ENCODE results near the gene WDR88. TPM values are rescaled to one million over a fixed set of nuclear protein-coding genes. Genes with fewer than 3 reads are reported as not detected.
"Not testable (repeated sequence)": the region's sequence is repeated elsewhere in the genome, so short reads cannot be mapped to it uniquely, and the experiment has no call there.

Gene WDR88
- total RNA-seq, 2 experiments from 2014 or later = 0.38 TPM; not detected in 1

DNA sequence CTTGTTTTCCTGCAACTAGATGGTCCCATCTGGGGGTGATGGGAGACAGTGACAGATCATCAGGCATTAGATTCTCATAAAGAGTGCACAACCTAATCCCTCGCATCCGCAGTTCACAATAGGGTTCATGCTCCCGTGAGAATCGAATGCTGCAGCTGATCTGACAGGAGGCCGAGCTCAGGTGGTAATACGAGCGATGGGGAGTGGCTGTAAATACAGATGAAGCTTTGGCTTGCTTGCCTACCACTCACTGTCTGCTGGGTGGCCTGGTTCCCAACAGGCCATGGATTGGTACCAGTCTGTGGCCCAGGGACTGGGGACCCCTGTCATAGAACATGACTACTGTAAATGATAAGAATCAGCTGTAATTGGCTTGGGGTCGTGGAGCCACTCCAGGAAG, 28.0 kb downstream of the WDR88 start:
- Histone ChIP-seq H3K4me2 (ENCODE audit: low read length) (no peak overlapping the region), H3K9me2 (ENCODE audit: insufficient read depth, low read length) (no peaks in the 10 kb centered on the region), H3K79me2 (ENCODE audit: insufficient read depth, low read depth, low read length) (no peaks in the 10 kb centered on the region), H4K20me1 (ENCODE audit: insufficient read depth, low read length) (no peaks in the 10 kb centered on the region), H3K36me3 (ENCODE audit: insufficient read depth, low read length) (no peaks in the 10 kb centered on the region), H3K4me1 (ENCODE audit: insufficient read depth, low read length, poor library complexity, severe bottlenecking) (peaks cover 7% of the 10 kb centered on the region), H3K9me3 (ENCODE audit: low read length) (no peaks in the 10 kb centered on the region), H2AFZ (ENCODE audit: low read length) (0 out of 2 replicates have a peak overlapping the region, but pooled peaks have one; percentile 40), H3K4me3 (ENCODE audit: low read depth, low read length, poor library complexity, severe bottlenecking) (no peak overlapping the region), H3K27ac (ENCODE audit: low read depth, low read length, poor library complexity, severe bottlenecking) (no peak overlapping the region)
- BruUV-seq (replicated peaks) = no TSS peak
- DNase-seq (ENCODE audit: low spot score) = no peak
- intact Hi-C loops (cut with micrococcal nuclease; ENCODE audit: unreplicated experiment) = no loop called here
- ChIA-PET CTCF (ENCODE audit: unreplicated experiment) (no interaction called here), POLR2A (interaction anchor here (0.6 to 1.6 kb wide), 2 partner anchors 17 to 40 kb away, joined by 3 to 6 read pairs; no protein-coding TSS in a partner anchor)
- no peak for TF ChIP-seq EZH2phosphoT487 (IDR thresholded peaks at IDR 0.05; ENCODE audit: borderline replicate concordance, low read depth, low read length)
- TF ChIP-seq, protein P1, sequence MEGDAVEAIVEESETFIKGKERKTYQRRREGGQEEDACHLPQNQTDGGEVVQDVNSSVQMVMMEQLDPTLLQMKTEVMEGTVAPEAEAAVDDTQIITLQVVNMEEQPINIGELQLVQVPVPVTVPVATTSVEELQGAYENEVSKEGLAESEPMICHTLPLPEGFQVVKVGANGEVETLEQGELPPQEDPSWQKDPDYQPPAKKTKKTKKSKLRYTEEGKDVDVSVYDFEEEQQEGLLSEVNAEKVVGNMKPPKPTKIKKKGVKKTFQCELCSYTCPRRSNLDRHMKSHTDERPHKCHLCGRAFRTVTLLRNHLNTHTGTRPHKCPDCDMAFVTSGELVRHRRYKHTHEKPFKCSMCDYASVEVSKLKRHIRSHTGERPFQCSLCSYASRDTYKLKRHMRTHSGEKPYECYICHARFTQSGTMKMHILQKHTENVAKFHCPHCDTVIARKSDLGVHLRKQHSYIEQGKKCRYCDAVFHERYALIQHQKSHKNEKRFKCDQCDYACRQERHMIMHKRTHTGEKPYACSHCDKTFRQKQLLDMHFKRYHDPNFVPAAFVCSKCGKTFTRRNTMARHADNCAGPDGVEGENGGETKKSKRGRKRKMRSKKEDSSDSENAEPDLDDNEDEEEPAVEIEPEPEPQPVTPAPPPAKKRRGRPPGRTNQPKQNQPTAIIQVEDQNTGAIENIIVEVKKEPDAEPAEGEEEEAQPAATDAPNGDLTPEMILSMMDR (conservative IDR thresholded peaks at IDR 0.05; ENCODE audit: low read length) = no peak

DNA sequence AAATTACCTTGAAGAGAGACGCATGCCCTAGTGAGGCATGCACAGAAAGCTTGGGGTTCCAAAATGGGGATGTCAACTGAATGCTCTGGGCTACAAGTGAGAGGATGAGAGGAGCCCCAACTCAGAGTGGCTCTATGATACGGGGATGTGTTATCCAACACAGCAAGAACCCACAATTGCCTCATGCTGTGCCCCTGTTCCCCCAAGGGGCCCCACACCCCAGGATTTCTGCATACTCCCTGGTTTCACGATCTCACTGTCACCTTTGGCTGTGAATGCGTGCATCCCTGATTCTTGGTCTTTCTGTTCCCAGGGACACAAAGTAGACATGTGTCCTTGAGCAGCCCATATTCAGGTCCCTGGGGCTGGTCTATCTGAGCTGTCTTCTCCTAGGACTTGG, 29.3 kb downstream of the WDR88 start:
- no peak for DNase-seq (ENCODE audit: low spot score)
- TF ChIP-seq EZH2phosphoT487 (IDR thresholded peaks at IDR 0.05; ENCODE audit: borderline replicate concordance, low read depth, low read length) = no peak
- TF ChIP-seq, protein P1 (conservative IDR thresholded peaks at IDR 0.05; ENCODE audit: low read length) = no peak
- intact Hi-C loops (cut with micrococcal nuclease; ENCODE audit: unreplicated experiment) = no loop called here
- H2AFZ ChIP-seq (ENCODE audit: low read length) = no peak overlapping the region
- ChIA-PET POLR2A (interaction anchor here (0.7 to 1.6 kb wide), 2 partner anchors 15 to 35 kb away, joined by 5 to 6 read pairs; no protein-coding TSS in a partner anchor), CTCF (ENCODE audit: unreplicated experiment) (no interaction called here)
- H3K36me3 ChIP-seq (ENCODE audit: insufficient read depth, low read length) = no peaks in the 10 kb centered on the region
- H3K4me3 ChIP-seq (ENCODE audit: low read depth, low read length, poor library complexity, severe bottlenecking) = no peak overlapping the region
- no peak overlapping the region for H3K4me2 ChIP-seq (ENCODE audit: low read length)
- no peaks in the 10 kb centered on the region for H3K9me3 ChIP-seq (ENCODE audit: low read length)
- peaks cover 7% of the 10 kb centered on the region for H3K4me1 ChIP-seq (ENCODE audit: insufficient read depth, low read length, poor library complexity, severe bottlenecking)
- H3K9me2 ChIP-seq (ENCODE audit: insufficient read depth, low read length) = no peaks in the 10 kb centered on the region
- no peaks in the 10 kb centered on the region for H4K20me1 ChIP-seq (ENCODE audit: insufficient read depth, low read length)
- BruUV-seq (replicated peaks) = no TSS peak
- no peaks in the 10 kb centered on the region for H3K79me2 ChIP-seq (ENCODE audit: insufficient read depth, low read depth, low read length)
- no peak overlapping the region for H3K27ac ChIP-seq (ENCODE audit: low read depth, low read length, poor library complexity, severe bottlenecking)

DNA sequence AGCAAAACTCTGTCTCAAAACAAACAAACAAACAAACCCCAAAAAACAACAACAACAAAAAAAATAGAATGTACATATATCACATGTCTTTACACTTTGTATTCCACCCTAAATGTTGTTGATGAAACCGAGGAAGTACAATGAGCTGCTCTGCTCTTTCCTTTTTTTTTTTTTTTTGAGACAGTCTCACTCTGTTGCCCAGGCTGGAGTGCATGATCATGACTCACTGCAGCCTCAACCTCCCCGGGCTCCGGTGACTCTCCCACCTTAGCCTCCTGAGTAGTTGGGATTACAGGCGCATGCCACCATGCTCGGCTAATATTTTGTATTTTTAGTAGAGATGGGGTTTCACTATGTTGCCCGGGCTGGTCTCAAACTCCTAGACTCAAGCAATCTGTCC, 31.6 kb downstream of the WDR88 start:
- POLR2A ChIA-PET = no interaction called here

DNA sequence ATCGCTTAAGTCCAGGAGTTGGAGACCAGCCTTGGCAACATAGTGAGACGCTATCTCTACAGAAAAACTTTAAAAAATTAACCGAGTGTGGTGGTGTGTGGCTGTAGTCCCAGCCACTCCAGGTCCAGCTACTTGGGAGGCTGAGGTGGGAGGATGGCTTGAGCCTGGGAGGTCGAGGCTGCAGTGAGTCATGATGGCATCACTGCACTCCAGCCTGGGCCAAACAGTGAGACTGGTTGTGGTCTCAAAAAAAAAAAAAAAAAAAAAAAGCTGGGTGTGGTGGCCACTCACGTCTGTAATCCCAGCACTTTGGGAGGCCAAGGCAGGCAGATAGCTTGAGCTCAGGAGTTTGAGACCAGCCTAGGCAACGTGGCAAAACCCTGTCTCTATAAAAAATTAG, 34.1 kb downstream of the WDR88 start:
- H3K27ac ChIP-seq (ENCODE audit: low read depth, low read length, poor library complexity, severe bottlenecking); H3K36me3 ChIP-seq (ENCODE audit: insufficient read depth, low read length); H3K4me3 ChIP-seq (ENCODE audit: low read depth, low read length, poor library complexity, severe bottlenecking); H2AFZ ChIP-seq (ENCODE audit: low read length); BruUV-seq (replicated peaks); DNase-seq (ENCODE audit: low spot score); CTCF ChIA-PET (ENCODE audit: unreplicated experiment); intact Hi-C loops (cut with micrococcal nuclease; ENCODE audit: unreplicated experiment); H3K4me1 ChIP-seq (ENCODE audit: insufficient read depth, low read length, poor library complexity, severe bottlenecking); H3K9me2 ChIP-seq (ENCODE audit: insufficient read depth, low read length); H4K20me1 ChIP-seq (ENCODE audit: insufficient read depth, low read length); H3K9me3 ChIP-seq (ENCODE audit: low read length); H3K4me2 ChIP-seq (ENCODE audit: low read length); H3K79me2 ChIP-seq (ENCODE audit: insufficient read depth, low read depth, low read length): not testable (repeated sequence)
- POLR2A ChIA-PET = interaction anchor here (0.5 to 0.6 kb wide), 3 partner anchors 127 to 1007 kb away, joined by 3 to 5 read pairs (median 3); no protein-coding TSS in a partner anchor

More for the DNA sequence above, 31.6 kb downstream of the WDR88 start:
- TF ChIP-seq EZH2phosphoT487 (IDR thresholded peaks at IDR 0.05; ENCODE audit: borderline replicate concordance, low read depth, low read length) = no peak
- TF ChIP-seq, protein P1 (conservative IDR thresholded peaks at IDR 0.05; ENCODE audit: low read length) = no peak
- no peaks in the 10 kb centered on the region for H3K79me2 ChIP-seq (ENCODE audit: insufficient read depth, low read depth, low read length)
- BruUV-seq (replicated peaks) = no TSS peak
- H3K4me1 ChIP-seq (ENCODE audit: insufficient read depth, low read length, poor library complexity, severe bottlenecking) = peaks cover 7% of the 10 kb centered on the region
- intact Hi-C loops (cut with micrococcal nuclease; ENCODE audit: unreplicated experiment) = no loop called here
- H3K27ac ChIP-seq (ENCODE audit: low read depth, low read length, poor library complexity, severe bottlenecking) = no peak overlapping the region
- no peaks in the 10 kb centered on the region for H3K36me3 ChIP-seq (ENCODE audit: insufficient read depth, low read length)
- no peak overlapping the region for H3K4me3 ChIP-seq (ENCODE audit: low read depth, low read length, poor library complexity, severe bottlenecking)
- no peak overlapping the region for H2AFZ ChIP-seq (ENCODE audit: low read length)
- no peak for DNase-seq (ENCODE audit: low spot score)
- H3K9me2 ChIP-seq (ENCODE audit: insufficient read depth, low read length) = no peaks in the 10 kb centered on the region
- H4K20me1 ChIP-seq (ENCODE audit: insufficient read depth, low read length) = no peaks in the 10 kb centered on the region
- CTCF ChIA-PET (ENCODE audit: unreplicated experiment) = no interaction called here
- H3K4me2 ChIP-seq (ENCODE audit: low read length) = no peak overlapping the region
- peaks cover 2% of the 10 kb centered on the region; the same call in 1 of the 2 replicates for H3K9me3 ChIP-seq (ENCODE audit: low read length)

Measured in OCI-LY7 (cell line).